SHP77 treated with DMSO at 0.1 percent for 48 hours (cell line): ENCODE measurements around the gene PIGU.
"Not testable (repeated sequence)": the region's sequence is repeated elsewhere in the genome, so short reads cannot be mapped to it uniquely, and the experiment has no call there.

Experiments
- DNase-seq: peaks from one replicate; lab custom pipeline; 2025; lab: John Stamatoyannopoulos, UW

Gene PIGU

GRCh38 chr20:34532756-34533155 is 144.1 kb downstream of the PIGU start:
- DNase-seq, result no peak

DNA sequence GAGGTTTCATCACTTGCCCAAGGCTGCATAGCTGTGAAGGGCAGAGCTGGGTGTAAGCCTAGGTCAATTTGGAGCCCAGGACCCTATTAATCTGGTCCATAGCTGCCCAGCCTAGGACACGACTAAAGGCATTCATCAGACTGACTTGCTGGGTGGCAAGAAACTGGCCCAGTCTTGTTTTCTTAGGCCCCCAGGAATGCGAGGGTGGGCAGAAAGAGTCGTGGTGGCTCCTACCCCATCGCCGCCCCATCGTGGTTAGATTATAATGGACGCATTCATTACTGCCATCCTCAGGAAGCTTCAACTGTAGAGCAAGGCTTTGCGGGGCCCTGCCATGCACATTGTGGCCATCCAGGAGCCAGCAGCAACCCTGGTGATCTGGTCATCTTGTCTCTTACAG is 144.6 kb downstream of the PIGU start:
- DNase-seq, result no peak

DNA sequence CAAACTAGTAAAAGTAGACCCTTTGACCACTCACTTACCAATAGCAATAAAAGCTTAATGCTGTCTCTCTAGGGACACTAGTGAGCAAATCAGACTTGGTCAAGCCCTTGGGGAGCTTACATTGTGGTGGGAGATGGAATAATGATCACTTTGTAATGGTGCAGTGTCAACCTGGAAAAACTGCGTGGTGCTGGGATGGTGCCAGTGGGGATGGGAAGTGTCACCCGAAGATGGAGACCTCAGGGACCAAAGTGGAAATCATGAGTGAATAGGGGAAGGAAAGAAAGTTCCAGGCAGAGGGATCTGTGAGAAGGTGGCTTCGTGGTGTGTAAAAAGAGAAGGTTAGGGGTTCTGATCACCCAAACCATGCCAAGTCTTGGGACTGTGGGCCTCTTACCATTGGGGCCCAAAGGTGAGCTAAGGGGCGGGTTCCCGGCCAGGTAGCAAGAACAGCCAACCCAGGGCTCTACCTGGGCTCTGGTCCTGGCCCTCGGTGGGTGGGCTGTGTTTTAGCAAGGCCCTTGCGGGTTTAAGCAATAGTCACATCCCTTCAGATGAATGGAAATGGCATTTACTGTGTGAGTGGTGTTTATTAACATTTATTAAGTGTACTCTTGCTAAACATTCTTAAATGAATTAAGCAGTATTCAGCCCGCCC is 145.2 kb downstream of the PIGU start:
- DNase-seq, result no peak

GRCh38 chr20:34530342-34530741 is 146.6 kb downstream of the PIGU start:
- DNase-seq, result no peak

DNA sequence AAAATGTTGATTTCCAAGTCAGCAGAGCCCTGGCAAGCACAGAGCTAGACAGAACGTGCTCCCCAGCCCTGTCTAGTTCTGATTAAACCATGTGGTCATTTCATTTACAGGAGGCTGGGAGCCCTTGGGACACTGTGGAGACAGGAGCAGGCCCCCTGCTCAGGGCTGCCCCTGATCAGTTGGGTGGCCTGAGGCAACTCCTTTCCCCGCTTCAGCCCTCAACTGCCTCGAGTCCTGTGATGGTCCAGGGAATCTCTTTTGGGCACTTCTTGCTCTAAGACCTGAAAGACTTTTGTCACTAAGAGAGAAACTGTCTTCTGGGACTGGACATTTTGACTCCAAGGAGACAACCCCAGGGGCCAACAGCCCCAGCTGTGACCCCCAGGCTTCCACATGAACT is 147.2 kb downstream of the PIGU start:
- DNase-seq, result no peak

- no peak for DNase-seq
These were observed 148.0 kb downstream of the PIGU start for GRCh38 chr20:34528921-34529297.

DNA sequence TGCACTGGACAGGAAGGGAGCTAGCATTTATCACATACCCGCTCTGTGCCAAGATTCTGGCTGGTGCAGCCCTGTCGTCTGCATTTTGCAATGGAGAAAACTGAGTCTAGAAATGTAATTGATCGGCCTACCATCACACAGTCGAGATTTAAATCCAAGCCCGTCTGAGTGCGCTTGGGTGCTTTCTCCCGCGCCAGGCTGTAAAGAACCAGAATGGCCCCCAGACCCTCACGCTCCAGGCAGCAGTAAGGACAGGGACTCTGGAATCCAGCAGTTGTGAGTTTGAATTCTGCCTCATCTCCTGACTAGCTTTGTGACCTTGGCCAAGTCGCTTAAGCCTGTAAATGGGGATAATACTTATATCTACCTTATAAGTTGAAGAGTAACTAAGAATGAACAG is 149.9 kb downstream of the PIGU start:
- DNase-seq, result no peak

- no peak for DNase-seq
These were observed 150.4 kb downstream of the PIGU start for GRCh38 chr20:34526466-34526865.

GRCh38 chr20:34525709-34526416 is 151.0 kb downstream of the PIGU start:
- DNase-seq, result peak; percentile 31

- DNase-seq, result no peak
These were observed 151.6 kb downstream of the PIGU start for GRCh38 chr20:34525342-34525708.

GRCh38 chr20:34524426-34524825 is 152.5 kb downstream of the PIGU start:
- DNase-seq, result no peak

GRCh38 chr20:34522969-34523871 is 153.7 kb downstream of the PIGU start:
- no peak for DNase-seq

DNA sequence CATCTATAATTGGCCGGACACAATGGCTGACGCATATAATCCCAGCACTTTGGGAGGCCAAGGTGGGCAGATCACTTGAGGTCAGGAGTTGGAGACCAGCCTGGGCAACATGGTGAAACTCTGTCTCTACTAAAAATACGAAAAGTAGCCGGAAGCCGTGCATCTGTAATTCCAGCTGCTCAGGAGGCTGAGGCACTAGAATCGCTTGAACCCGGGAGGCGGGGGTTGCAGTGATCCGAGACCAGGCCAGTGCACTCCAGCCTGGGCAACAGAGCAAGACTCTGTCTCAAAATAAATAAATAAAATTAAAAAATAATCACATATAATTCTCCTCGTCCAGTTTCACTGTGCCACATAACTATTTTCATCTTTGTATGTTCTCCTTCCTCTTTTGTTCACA is 157.1 kb downstream of the PIGU start:
- not testable (repeated sequence) for DNase-seq

DNA sequence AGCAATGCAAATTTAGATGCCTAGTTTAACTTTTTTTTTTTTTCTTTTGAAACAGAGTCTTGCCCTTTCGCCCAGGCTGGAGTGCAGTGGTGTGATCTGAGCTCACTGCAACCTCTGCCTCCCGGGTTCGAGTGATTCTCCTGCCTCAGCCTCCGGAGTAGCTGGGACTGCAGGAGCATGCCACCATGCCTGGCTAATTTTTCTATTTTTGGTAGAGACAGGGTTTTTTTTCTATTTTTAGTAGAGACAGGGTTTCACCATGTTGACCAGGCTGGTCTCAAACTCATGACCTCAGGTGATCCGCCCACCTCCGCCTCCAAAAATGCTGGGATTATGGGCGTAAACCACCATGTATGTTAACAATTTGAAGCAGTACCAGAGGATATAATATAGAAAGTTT is 158.0 kb downstream of the PIGU start:
- DNase-seq, result not testable (repeated sequence)

DNA sequence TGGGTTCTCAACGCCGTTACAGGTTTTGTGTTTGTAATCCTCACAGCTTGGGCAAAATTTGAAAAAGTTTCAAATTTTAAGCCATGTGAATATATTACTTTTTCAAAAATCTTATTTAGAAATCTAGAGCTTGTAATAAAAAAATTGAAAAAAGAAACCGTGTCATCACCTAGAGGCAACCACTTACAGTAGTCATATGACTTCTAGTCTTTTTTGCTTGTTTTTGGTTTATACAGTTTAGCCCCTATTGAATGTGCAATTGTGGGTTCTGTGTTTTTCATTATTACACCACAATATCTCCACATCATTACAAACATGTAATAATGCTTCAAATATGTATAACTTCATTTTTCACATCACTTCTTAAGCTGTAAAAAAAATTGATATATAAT is 159.8 kb downstream of the PIGU start:
- no peak for DNase-seq

- DNase-seq, result peak; percentile 82
These were observed 160.4 kb downstream of the PIGU start, which contains the start of gene DYNLRB1 for GRCh38 chr20:34516247-34517113. Gene DYNLRB1, plus strand, starts transcription at chr20:34516422. Its CDS starts 37 bp downstream, at chr20:34516459.

GRCh38 chr20:34515484-34516246 is 161.2 kb downstream of the PIGU start:
- DNase-seq, result peak; percentile 53

- no peak for DNase-seq
These were observed 161.9 kb downstream of the PIGU start for GRCh38 chr20:34514897-34515483.

DNA sequence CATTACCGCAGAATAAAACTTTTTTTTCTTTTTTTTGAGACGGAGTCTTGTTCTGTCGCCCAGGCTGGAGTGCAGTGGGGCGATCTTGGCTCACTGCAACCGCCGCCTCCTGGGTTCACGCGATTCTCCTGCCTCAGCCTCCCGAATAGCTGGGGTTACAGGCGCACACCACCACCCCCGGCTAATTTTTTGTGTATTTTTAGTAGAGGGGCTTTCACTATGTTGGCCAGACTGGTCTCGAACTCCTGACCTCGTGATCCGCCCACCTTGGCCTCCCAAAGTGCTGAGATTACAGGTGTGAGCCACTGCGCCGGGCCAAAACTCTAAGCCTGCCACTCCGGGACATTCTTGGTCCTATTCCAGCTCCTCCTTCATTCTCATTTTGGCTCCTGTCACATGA is 162.9 kb downstream of the PIGU start:
- not testable (repeated sequence) for DNase-seq

DNA sequence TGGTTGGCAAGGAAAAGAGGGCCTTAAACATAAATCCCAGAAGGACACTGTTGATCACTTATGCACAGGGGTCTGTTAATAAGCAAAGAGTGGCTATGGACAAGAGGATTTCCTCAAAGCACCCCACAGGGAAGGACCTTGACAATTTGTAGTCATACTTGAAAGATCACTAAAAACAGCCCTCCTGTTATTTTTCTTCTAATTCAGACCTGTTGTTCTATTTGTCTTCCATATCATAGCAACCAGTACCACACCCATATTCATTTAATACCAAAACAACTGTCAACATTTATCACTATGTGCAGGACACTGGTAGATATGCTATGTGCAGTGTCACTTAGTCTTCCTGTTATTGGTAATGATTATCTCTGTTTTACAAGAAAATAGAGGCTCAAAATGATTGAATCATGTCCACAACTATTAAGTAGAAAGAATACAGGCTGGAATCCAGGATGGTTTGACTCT is 163.9 kb downstream of the PIGU start:
- DNase-seq, result no peak
